Choroid plexus epithelial cell (primary cell): ENCODE data around the gene NUDT8.

Experiments used
- DNase-seq: peaks from one replicate; pipeline ENCODE4 v3.0.0-alpha.2; 2010; ENCODE audit warnings: low read depth
- H3K4me3 ChIP-seq: 2 replicates; pipeline ENCODE4 v1.5.1; 2011; ENCODE audit warnings: low read depth, mild to moderate bottlenecking, control low read depth, low read length, moderate library complexity
- TF ChIP-seq, protein P1 (sequence below): conservative IDR thresholded peaks from 2 replicates; pipeline ENCODE4 v1.5.1; 2011; ENCODE audit warnings: low read depth, mild to moderate bottlenecking, control low read depth, inconsistent platforms, low read length, moderate library complexity

The NUDT8 gene

DNA sequence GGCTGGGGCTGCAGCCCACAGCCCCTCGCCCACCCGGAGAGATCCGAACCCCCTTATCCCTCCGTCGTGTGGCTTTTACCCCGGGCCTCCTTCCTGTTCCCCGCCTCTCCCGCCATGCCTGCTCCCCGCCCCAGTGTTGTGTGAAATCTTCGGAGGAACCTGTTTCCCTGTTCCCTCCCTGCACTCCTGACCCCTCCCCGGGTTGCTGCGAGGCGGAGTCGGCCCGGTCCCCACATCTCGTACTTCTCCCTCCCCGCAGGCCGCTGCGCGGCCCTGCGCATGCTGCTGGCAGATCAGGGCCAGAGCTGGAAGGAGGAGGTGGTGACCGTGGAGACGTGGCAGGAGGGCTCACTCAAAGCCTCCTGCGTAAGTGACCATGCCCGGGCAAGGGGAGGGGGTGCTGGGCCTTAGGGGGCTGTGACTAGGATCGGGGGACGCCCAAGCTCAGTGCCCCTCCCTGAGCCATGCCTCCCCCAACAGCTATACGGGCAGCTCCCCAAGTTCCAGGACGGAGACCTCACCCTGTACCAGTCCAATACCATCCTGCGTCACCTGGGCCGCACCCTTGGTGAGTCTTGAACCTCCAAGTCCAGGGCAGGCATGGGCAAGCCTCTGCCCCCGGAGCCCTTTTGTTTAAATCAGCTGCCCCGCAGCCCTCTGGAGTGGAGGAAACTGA, 45.4 kb downstream of the NUDT8 start:
- DNase-seq: peak; percentile 64
- TF ChIP-seq, protein P1, sequence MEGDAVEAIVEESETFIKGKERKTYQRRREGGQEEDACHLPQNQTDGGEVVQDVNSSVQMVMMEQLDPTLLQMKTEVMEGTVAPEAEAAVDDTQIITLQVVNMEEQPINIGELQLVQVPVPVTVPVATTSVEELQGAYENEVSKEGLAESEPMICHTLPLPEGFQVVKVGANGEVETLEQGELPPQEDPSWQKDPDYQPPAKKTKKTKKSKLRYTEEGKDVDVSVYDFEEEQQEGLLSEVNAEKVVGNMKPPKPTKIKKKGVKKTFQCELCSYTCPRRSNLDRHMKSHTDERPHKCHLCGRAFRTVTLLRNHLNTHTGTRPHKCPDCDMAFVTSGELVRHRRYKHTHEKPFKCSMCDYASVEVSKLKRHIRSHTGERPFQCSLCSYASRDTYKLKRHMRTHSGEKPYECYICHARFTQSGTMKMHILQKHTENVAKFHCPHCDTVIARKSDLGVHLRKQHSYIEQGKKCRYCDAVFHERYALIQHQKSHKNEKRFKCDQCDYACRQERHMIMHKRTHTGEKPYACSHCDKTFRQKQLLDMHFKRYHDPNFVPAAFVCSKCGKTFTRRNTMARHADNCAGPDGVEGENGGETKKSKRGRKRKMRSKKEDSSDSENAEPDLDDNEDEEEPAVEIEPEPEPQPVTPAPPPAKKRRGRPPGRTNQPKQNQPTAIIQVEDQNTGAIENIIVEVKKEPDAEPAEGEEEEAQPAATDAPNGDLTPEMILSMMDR: no peak
- H3K4me3 ChIP-seq: peak overlapping the region; percentile 83

DNA sequence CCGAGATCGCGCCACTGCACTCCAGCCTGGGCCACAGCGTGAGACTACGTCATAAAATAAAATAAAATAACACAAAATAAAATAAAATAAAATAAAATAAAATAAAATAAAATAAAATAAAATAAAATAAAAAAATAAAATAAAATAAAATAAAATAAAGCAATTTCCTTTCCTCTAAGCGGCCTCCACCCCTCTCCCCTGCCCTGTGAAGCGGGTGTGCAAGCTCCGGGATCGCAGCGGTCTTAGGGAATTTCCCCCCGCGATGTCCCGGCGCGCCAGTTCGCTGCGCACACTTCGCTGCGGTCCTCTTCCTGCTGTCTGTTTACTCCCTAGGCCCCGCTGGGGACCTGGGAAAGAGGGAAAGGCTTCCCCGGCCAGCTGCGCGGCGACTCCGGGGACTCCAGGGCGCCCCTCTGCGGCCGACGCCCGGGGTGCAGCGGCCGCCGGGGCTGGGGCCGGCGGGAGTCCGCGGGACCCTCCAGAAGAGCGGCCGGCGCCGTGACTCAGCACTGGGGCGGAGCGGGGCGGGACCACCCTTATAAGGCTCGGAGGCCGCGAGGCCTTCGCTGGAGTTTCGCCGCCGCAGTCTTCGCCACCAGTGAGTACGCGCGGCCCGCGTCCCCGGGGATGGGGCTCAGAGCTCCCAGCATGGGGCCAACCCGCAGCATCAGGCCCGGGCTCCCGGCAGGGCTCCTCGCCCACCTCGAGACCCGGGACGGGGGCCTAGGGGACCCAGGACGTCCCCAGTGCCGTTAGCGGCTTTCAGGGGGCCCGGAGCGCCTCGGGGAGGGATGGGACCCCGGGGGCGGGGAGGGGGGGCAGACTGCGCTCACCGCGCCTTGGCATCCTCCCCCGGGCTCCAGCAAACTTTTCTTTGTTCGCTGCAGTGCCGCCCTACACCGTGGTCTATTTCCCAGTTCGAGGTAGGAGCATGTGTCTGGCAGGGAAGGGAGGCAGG, 46.2 kb downstream of the NUDT8 start, which contains the start of gene GSTP1:
GSTP1 (plus strand) TSS at position 566 of the 958 bp plus-strand sequence; CDS start at position 598, 32 bp downstream.
- TF ChIP-seq, protein P1: peak; percentile 48
- peak; percentile 88 for DNase-seq
- peak within 1 kb of the TSS; percentile 83 for H3K4me3 ChIP-seq

DNA sequence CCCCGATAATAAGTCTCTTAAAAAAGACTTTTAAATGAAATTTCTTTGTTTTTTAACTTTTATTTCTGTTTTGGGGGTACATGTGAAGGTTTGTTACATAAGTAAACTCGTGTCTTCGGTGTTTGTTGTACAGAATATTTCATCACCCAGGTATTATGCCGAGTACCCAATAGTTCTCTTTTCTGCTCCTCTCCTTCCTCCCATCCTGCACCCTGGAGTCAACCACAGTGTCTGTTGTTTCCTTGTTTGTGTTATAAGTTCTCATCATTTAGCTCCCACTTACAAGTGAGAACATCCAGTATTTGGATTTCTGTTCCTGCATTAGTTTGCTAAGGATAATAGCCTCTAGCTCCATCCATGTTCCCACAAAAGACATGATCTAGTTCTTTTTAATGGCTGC, 47.7 kb downstream of the NUDT8 start:
- TF ChIP-seq, protein P1: no peak
- no peak for DNase-seq
- no peak overlapping the region for H3K4me3 ChIP-seq

DNA sequence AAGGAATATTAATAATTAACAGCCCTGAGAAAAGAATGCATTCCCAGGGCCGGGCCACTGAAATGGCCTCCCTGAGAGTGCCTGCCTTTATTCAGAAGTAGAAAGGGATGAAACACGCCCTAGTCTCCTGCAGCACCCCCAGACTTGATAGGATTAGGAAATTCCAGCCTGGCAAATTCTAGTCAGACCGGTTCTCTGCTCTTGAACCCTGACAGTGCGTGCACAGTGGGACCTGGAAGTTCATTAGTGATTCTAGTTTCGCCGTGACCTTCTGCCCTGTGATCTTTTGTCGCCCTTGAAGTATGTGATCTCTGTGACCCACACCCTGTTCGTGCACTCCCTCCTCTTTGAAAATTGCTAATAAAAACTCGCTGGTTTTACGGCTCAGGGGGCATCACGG, 48.3 kb downstream of the NUDT8 start:
- TF ChIP-seq, protein P1: no peak
- no peak overlapping the region for H3K4me3 ChIP-seq
- DNase-seq: no peak

DNA sequence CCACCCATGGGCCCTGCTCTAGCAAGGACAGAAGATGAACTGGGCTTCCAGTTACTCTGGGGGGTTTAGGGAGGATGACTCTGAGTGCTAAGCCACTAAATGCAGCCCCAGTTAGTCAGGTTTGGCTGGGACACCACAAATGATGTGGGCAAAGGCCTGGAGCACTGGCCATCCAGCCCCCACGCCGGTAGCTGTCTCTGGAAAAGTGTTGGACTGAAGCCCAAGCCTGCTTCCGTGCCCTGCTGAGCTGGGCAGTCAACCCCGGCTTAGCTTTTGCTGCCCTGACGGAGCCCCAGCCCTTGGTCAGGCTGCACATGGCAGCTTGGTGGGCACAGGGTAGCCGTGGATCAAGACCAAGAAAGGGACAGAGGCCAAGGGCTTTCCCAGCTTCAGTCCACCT, 51.8 kb downstream of the NUDT8 start:
- TF ChIP-seq, protein P1: no peak
- DNase-seq: no peak
- no peak overlapping the region for H3K4me3 ChIP-seq
